ENCODE results near the gene SLCO3A1.

- TF ChIP-seq EGR1 (IDR thresholded peaks at IDR 0.05; ENCODE audit: low read depth in 2 of 2) (no peak), REST (IDR thresholded peaks at IDR 0.05) (no peak), HNF4A (conservative IDR thresholded peaks at IDR 0.05) (no peak), YY1 (IDR thresholded peaks at IDR 0.05) (no peak)
- TF ChIP-seq, protein P1, sequence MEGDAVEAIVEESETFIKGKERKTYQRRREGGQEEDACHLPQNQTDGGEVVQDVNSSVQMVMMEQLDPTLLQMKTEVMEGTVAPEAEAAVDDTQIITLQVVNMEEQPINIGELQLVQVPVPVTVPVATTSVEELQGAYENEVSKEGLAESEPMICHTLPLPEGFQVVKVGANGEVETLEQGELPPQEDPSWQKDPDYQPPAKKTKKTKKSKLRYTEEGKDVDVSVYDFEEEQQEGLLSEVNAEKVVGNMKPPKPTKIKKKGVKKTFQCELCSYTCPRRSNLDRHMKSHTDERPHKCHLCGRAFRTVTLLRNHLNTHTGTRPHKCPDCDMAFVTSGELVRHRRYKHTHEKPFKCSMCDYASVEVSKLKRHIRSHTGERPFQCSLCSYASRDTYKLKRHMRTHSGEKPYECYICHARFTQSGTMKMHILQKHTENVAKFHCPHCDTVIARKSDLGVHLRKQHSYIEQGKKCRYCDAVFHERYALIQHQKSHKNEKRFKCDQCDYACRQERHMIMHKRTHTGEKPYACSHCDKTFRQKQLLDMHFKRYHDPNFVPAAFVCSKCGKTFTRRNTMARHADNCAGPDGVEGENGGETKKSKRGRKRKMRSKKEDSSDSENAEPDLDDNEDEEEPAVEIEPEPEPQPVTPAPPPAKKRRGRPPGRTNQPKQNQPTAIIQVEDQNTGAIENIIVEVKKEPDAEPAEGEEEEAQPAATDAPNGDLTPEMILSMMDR (IDR thresholded peaks at IDR 0.05; ENCODE audit: low read depth, low read length, missing input control) = no peak
These were observed 28.2 kb downstream of the SLCO3A1 start for GRCh38 chr15:91881569-91882297.
